Measurements from ENCODE around the gene CDH24. TPM values are rescaled to one million over a fixed set of nuclear protein-coding genes. Genes with fewer than 3 reads are reported as not detected.
A peak's percentile ranks its signal among the peaks of the same experiment; 100 is the strongest.

CDH24 gene
- total RNA-seq, 1 experiment from 2014 or later, result 12.3 TPM

GRCh38 chr14:23058654-23059504 lies 1.6 kb upstream of the CDH24 start:
- Histone ChIP-seq H3K4me3 (ENCODE audit: insufficient read depth, low read depth, low read length) (no peak overlapping the region), H3K36me3 (replicated peaks; ENCODE audit: control insufficient read depth, insufficient read depth, low read length) (peaks cover 35% of the 10 kb centered on the region), H3K27me3 (ENCODE audit: control insufficient read depth, insufficient read depth, low read length) (peaks cover 7% of the 10 kb centered on the region)
- DNase-seq, result peak; percentile 70

- Histone ChIP-seq H3K4me3 (ENCODE audit: insufficient read depth, low read depth, low read length) (peak overlapping the region; percentile 74), H3K36me3 (replicated peaks; ENCODE audit: control insufficient read depth, insufficient read depth, low read length) (peaks cover 28% of the 10 kb centered on the region), H3K27me3 (ENCODE audit: control insufficient read depth, insufficient read depth, low read length) (peaks cover 7% of the 10 kb centered on the region)
- peak; percentile 96 for DNase-seq
Measured at GRCh38 chr14:23057757-23058653, 685 bp upstream of the CDH24 start.

GRCh38 chr14:23056145-23056955 lies 970 bp downstream of the CDH24 start:
- Histone ChIP-seq H3K27me3 (ENCODE audit: control insufficient read depth, insufficient read depth, low read length) (peaks cover 7% of the 10 kb centered on the region), H3K36me3 (replicated peaks; ENCODE audit: control insufficient read depth, insufficient read depth, low read length) (peaks cover 16% of the 10 kb centered on the region), H3K4me3 (ENCODE audit: insufficient read depth, low read depth, low read length) (peak overlapping the region; percentile 74)
- peak; percentile 95 for DNase-seq

GRCh38 chr14:23055621-23056144 lies 1.6 kb downstream of the CDH24 start:
- Histone ChIP-seq H3K36me3 (replicated peaks; ENCODE audit: control insufficient read depth, insufficient read depth, low read length) (peaks cover 12% of the 10 kb centered on the region), H3K27me3 (ENCODE audit: control insufficient read depth, insufficient read depth, low read length) (peaks cover 7% of the 10 kb centered on the region), H3K4me3 (ENCODE audit: insufficient read depth, low read depth, low read length) (no peak overlapping the region)
- DNase-seq, result no peak

GRCh38 chr14:23055147-23055550 lies 2.2 kb downstream of the CDH24 start:
- H3K36me3 ChIP-seq (replicated peaks; ENCODE audit: control insufficient read depth, insufficient read depth, low read length), result peaks cover 11% of the 10 kb centered on the region
- no peak for DNase-seq
- no peak overlapping the region for H3K4me3 ChIP-seq (ENCODE audit: insufficient read depth, low read depth, low read length)
- peaks cover 7% of the 10 kb centered on the region for H3K27me3 ChIP-seq (ENCODE audit: control insufficient read depth, insufficient read depth, low read length)

GRCh38 chr14:23054000-23054811 lies 3.1 kb downstream of the CDH24 start:
- Histone ChIP-seq H3K27me3 (ENCODE audit: control insufficient read depth, insufficient read depth, low read length) (peaks cover 7% of the 10 kb centered on the region), H3K4me3 (ENCODE audit: insufficient read depth, low read depth, low read length) (no peak overlapping the region), H3K36me3 (replicated peaks; ENCODE audit: control insufficient read depth, insufficient read depth, low read length) (peaks cover 7% of the 10 kb centered on the region)
- peak; percentile 76 for DNase-seq

- peak; percentile 41 for DNase-seq
Measured at GRCh38 chr14:23053426-23053825, 3.9 kb downstream of the CDH24 start.

GRCh38 chr14:23052671-23053070 lies 4.6 kb downstream of the CDH24 start:
- no peak for DNase-seq
- peaks cover 3% of the 10 kb centered on the region; the same call in 1 of the 2 replicates for H3K36me3 ChIP-seq (replicated peaks; ENCODE audit: control insufficient read depth, insufficient read depth, low read length)
- H3K27me3 ChIP-seq (ENCODE audit: control insufficient read depth, insufficient read depth, low read length), result peaks cover 7% of the 10 kb centered on the region
- H3K4me3 ChIP-seq (ENCODE audit: insufficient read depth, low read depth, low read length), result no peak overlapping the region

More at GRCh38 chr14:23053426-23053825, 3.9 kb downstream of the CDH24 start:
- no peak overlapping the region for H3K4me3 ChIP-seq (ENCODE audit: insufficient read depth, low read depth, low read length)
- peaks cover 7% of the 10 kb centered on the region for H3K27me3 ChIP-seq (ENCODE audit: control insufficient read depth, insufficient read depth, low read length)
- H3K36me3 ChIP-seq (replicated peaks; ENCODE audit: control insufficient read depth, insufficient read depth, low read length), result peaks cover 3% of the 10 kb centered on the region; the same call in 1 of the 2 replicates

- Histone ChIP-seq H3K36me3 (replicated peaks; ENCODE audit: control insufficient read depth, insufficient read depth, low read length) (peaks cover 3% of the 10 kb centered on the region; the same call in 1 of the 2 replicates), H3K27me3 (ENCODE audit: control insufficient read depth, insufficient read depth, low read length) (peaks cover 7% of the 10 kb centered on the region), H3K4me3 (ENCODE audit: insufficient read depth, low read depth, low read length) (no peak overlapping the region)
- DNase-seq, result peak; percentile 86
Measured at GRCh38 chr14:23052182-23052623, 5.1 kb downstream of the CDH24 start.

GRCh38 chr14:23051141-23052057 lies 5.9 kb downstream of the CDH24 start:
- Histone ChIP-seq H3K36me3 (replicated peaks; ENCODE audit: control insufficient read depth, insufficient read depth, low read length) (peaks cover 3% of the 10 kb centered on the region; the same call in 1 of the 2 replicates), H3K27me3 (ENCODE audit: control insufficient read depth, insufficient read depth, low read length) (no peaks in the 10 kb centered on the region; the same call in 1 of the 2 replicates), H3K4me3 (ENCODE audit: insufficient read depth, low read depth, low read length) (no peak overlapping the region)
- DNase-seq, result no peak

GRCh38 chr14:23049011-23049410 lies 8.3 kb downstream of the CDH24 start:
- DNase-seq, result no peak
- Histone ChIP-seq H3K27me3 (ENCODE audit: control insufficient read depth, insufficient read depth, low read length) (no peaks in the 10 kb centered on the region), H3K4me3 (ENCODE audit: insufficient read depth, low read depth, low read length) (no peak overlapping the region), H3K36me3 (replicated peaks; ENCODE audit: control insufficient read depth, insufficient read depth, low read length) (peaks cover 3% of the 10 kb centered on the region; the same call in 1 of the 2 replicates)

All from H7 (cell line).